ENCODE measurements around the gene RFX6.

The RFX6 gene

GRCh38 chr6:116894669-116895068 lies 17.6 kb downstream of the RFX6 start:
- DNase-seq (ENCODE audit: low spot score): no peak
- TF ChIP-seq CTCF (IDR thresholded peaks at IDR 0.05; ENCODE audit: extremely low read depth, missing control alignments): no peak

- DNase-seq (ENCODE audit: low spot score): no peak
- TF ChIP-seq CTCF (IDR thresholded peaks at IDR 0.05; ENCODE audit: extremely low read depth, missing control alignments): no peak
Measured at GRCh38 chr6:116895935-116896334, 18.9 kb downstream of the RFX6 start.

DNA sequence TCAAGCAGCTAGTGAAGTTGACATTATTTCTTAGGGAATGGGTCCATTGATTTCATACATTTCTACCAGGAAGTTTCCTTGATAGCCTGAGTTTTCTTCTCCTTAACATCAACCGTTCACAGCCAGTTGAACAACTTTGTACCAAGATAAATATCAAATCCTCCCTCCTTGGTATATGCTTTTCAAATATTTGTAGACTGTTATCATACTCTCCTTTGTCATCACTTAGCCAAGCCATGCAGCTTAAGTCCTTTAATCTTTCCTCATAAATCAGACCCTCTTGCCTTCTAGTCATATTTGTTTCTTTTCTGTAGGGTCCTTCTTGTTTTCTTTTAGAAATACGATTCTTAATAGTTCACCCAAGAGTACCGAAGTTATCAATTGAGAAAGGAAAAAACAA lies 25.6 kb downstream of the RFX6 start:
- no peak for TF ChIP-seq CTCF (IDR thresholded peaks at IDR 0.05; ENCODE audit: extremely low read depth, missing control alignments)

DNA sequence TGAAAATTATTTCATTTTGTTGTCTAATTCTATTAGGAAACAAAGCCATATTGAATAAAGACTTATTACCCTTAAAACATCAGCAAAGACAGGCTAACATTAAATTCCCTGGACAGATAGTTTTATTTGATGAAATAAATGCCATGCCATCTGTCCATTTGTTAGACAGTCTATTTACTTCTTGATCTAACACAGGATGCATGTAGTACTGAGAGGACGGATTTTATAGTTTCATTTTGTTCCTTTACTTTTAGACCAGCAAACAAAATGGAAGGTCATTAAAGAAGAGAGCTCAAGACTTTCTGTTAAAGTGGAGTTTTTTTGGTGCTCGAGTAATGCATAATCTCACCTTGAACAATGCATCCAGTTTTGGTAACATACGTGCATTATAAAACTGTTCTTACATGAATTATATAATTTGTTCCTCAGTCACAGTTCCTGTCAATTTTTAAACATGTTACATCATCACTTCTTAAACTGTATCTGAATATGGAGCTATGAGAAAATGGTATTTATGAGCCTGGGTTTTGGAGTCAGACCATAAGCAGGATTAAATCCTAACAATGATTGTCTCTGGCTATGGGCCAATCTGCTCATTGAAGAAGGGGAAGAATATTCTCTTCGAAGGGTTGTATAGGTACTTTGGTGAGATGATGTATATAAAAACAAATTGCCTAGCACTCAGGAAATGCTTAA lies 46.0 kb downstream of the RFX6 start:
- no peak for TF ChIP-seq CTCF (IDR thresholded peaks at IDR 0.05; ENCODE audit: extremely low read depth, missing control alignments)
- DNase-seq (ENCODE audit: low spot score): no peak

More for the DNA sequence above, 25.6 kb downstream of the RFX6 start:
- no peak for DNase-seq (ENCODE audit: low spot score)

DNA sequence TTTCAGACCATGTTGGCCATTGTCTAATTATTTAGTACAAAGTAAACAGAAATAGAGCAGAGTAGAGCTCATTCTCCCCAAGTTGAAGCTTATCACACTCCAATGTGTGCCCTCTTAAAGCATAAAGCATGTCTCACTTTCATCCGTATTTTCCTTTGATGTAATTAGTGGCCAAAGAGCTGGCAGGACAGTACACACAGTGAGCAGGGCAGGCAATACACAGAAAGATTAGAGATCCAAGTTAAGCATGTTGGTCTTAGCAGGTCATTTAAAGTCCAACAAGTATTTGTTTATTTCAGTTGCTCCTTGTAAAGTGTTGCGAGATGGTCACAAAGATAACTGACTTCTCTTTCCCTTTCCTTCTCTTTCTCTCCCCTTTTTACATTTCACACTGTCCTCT lies 47.2 kb downstream of the RFX6 start:
- TF ChIP-seq CTCF (IDR thresholded peaks at IDR 0.05; ENCODE audit: extremely low read depth, missing control alignments): no peak
- no peak for DNase-seq (ENCODE audit: low spot score)

DNA sequence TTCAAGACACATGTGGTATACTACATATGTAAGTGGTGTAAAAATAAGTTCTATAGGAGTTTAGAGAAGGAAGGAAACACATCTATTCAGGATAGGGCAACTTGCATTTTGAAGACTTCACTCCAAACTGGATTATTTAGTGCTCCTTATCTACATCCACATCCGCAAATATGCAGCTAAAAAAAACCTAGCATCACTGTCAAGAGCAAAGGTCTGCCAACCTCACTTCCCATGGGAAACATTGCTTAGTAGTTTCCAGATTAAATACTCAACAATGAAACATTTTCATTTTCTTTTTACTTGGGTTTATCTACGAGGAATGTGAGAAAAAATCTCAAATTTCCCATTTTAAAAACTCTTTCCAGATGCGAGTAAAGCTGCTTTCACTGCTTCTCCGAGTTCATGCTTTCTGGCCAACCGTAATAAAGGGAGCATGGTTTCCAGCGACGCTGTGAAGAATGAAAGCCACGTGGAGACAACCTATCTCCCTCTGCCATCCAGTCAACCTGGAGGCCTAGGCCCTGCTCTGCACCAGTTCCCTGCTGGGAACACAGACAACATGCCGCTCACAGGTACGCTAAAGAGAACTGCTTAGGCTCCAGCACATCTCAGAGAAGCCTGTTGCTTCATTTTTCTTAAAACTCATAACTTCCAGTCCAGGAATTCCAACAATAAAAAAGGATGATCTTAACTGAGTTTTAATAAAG lies 48.2 kb downstream of the RFX6 start:
- DNase-seq (ENCODE audit: low spot score): no peak
- no peak for TF ChIP-seq CTCF (IDR thresholded peaks at IDR 0.05; ENCODE audit: extremely low read depth, missing control alignments)

DNA sequence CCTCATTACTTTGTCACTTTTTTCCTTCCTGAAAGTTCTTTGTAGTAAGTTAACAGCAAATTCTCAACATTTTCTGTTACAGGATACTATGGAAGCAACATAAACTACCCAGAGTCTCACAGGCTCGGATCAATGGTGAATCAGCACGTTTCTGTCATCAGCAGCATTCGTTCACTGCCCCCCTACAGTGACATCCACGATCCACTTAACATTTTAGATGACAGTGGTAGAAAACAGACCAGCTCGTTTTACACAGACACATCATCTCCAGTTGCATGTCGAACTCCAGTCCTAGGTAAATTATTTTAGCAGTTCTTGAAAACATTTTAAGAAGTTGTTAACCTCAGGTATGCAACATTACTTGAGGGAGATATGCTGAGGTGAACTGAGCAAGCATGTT lies 51.6 kb downstream of the RFX6 start:
- no peak for DNase-seq (ENCODE audit: low spot score)
- TF ChIP-seq CTCF (IDR thresholded peaks at IDR 0.05; ENCODE audit: extremely low read depth, missing control alignments): no peak
